Omental fat pad (tissue), 4 donors: ENCODE data around the gene WDR90. TPM values are rescaled to one million over a fixed set of nuclear protein-coding genes. Genes with fewer than 3 reads are reported as not detected.

Experiments
- ATAC-seq: fragments of 150-250 bp; one replicate; pipeline ENCODE4 v1.9.1; 2016; ENCODE audit warnings: mild to moderate bottlenecking, moderate library complexity; ENCODE audit not compliant: low FRiP score
- DNase-seq: peaks from one replicate; pipeline ENCODE4 v3.0.0-alpha.2; 2019; ENCODE audit warnings: low spot score
- total RNA-seq, 4 donors: library from RNA; depleted of rRNA; stranded (reverse); fragments of >200 nt; gene quantifications; one replicate each; pipeline ENCODE4 v1.1.0, GENCODE V29; 2016
- TF ChIP-seq, protein P1 (sequence below), 3 donors: fragments of 450-650 bp; IDR thresholded peaks; one replicate each; pipeline ENCODE4 v1.5.1; 2016 to 2017; ENCODE audit warnings: antibody characterized with exemption in 3 of 3, mild to moderate bottlenecking in 3 of 3, moderate library complexity in 2 of 3

Gene WDR90
- total RNA-seq, 4 donors from 2014 or later = 7.0 to 25.1 (median 21.2) TPM

DNA sequence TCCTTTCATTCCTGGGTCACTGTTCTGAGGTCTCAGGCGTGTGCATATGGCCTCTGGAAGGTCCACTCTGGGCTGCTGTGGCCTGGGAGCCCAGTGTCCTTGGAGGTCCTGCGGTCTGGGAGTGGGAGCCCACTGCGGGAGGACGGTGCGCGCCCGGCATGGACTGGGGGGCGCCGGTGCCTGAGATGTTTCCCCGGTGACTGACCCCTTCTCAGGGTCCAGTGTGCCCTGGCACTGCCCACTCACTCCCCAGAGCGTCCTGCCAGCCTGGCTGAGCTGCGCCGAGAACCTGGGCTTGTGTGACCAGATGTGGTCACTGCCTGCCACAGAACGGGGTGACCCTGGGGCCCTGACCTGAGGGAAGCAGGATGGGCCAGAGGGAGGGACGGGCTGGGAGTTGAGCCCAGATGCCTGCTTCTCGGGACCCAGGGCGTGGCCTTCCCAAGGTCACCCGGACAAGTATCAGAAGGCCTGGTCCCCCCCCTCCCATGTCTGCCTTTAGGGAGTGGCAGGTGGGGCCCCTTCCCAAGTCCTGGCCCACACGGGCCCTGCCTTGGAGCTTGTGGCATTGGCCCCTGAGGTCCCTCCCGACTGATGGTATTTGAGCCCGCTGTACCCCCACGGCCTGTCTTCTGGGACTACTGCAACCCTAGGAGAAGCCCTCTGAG is 25.2 kb downstream of the WDR90 start:
- ATAC-seq (no peak), DNase-seq (no peak)
- TF ChIP-seq, protein P1, sequence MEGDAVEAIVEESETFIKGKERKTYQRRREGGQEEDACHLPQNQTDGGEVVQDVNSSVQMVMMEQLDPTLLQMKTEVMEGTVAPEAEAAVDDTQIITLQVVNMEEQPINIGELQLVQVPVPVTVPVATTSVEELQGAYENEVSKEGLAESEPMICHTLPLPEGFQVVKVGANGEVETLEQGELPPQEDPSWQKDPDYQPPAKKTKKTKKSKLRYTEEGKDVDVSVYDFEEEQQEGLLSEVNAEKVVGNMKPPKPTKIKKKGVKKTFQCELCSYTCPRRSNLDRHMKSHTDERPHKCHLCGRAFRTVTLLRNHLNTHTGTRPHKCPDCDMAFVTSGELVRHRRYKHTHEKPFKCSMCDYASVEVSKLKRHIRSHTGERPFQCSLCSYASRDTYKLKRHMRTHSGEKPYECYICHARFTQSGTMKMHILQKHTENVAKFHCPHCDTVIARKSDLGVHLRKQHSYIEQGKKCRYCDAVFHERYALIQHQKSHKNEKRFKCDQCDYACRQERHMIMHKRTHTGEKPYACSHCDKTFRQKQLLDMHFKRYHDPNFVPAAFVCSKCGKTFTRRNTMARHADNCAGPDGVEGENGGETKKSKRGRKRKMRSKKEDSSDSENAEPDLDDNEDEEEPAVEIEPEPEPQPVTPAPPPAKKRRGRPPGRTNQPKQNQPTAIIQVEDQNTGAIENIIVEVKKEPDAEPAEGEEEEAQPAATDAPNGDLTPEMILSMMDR (IDR thresholded peaks at IDR 0.05) = no peak

DNA sequence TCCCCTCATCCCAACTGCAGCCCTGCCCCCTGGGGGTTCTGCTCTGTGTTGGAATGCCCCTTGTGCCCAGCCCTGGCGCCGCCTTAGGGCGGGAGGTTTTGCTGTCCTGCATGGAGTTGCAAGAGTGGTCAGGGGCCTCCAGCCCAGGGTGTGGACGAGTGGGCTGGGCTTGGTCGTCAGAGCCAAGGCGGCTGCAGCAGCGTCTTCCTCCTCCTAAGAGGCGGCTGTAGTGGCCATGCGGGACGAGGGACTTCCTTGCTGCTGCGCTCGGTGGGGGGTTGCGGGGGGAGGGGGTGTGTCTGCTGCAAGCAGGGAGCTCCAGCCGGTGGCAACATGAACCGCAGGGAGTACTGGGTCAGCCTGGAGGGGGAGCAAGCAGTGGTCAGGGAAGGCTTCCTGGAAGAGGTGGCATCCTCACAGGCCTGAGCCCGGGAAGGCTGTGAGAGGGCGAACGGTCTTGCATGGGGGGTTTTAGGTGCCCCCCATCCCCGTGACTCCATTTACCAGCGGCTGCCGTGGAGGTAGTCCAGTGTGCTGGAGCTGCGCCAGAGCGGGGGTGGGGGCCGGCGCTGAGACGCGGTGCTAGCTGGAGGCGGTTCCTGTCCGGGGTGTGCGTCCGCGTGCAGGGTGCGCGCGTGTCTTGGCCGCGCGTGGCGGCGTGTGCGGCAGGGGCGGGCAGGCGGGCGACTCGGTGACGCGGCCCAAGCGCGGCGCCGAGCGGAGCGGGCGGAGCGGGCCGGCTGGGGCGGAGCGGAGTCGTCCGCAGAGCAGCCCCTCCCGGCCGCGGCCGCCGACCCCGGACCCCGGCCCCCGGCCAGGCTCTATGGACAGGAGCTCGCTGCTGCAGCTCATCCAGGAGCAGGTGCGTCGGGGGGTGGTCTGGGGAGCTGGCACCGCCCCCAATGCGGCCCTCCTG is 26.1 kb downstream of the WDR90 start, which contains the start of gene RHBDL1:
Gene RHBDL1, plus strand, starts transcription at position 704 of the 916 bp plus-strand sequence. Its CDS starts 120 bp downstream, at position 824.
- TF ChIP-seq, protein P1 (IDR thresholded peaks at IDR 0.05) = no peak
- no peak for ATAC-seq
- no peak for DNase-seq

DNA sequence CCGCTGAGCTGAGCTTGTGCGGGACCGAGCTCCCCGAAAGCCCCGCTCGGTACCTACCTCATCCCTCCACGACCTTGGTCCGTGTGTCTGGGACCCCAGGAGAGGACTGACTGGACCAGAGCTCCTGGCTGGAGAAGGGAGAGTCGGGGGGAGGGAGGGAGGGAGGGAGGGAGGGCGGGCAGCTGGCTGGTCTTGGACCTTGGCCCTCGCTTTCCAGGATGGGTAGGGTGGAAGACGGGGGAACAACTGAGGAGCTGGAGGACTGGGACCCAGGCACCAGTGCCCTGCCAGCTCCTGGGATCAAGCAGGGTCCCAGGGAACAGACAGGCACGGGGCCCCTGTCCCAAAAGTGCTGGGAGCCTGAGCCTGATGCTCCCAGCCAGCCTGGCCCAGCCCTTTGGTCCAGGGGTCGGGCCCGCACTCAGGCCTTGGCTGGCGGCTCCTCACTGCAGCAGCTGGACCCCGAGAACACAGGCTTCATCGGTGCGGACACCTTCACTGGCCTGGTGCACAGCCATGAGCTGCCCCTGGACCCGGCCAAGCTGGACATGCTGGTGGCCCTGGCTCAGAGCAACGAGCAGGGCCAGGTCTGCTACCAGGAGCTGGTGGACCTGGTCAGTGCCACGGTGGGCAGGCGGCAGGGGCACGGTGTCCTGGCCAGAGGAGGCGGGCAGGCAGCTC is 26.9 kb downstream of the WDR90 start:
- DNase-seq (no peak), ATAC-seq (no peak)
- TF ChIP-seq, protein P1 (IDR thresholded peaks at IDR 0.05) = no peak

DNA sequence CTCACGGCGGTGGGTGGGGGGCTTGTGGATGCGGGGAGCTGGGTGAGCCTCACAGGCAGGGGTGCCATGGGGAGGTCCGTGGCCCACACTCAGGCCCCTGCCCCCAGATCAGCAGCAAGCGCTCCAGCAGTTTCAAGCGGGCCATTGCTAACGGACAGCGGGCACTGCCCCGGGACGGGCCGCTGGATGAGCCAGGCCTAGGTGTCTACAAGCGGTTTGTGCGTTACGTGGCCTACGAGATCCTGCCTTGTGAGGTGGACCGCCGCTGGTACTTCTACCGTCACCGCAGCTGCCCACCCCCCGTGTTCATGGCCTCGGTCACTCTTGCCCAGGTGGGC is 27.4 kb downstream of the WDR90 start:
- no peak for DNase-seq
- no peak for ATAC-seq
- TF ChIP-seq, protein P1 (IDR thresholded peaks at IDR 0.05) = no peak

DNA sequence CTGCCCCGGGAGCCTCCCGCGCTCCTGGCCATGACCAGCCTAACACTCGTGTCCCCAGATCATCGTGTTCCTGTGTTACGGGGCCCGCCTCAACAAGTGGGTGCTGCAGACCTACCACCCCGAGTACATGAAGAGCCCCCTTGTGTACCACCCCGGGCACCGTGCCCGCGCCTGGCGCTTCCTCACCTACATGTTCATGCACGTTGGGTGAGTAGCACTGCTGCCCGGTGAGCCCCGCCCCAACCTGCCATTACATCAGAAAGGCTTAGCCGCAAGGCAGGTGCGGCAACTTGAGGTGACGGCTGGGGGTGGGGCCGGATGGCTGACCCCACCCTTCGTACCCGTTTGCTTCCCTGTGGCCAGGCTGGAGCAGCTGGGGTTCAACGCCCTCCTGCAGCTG is 27.7 kb downstream of the WDR90 start:
- TF ChIP-seq, protein P1 (IDR thresholded peaks at IDR 0.05) = no peak

DNA sequence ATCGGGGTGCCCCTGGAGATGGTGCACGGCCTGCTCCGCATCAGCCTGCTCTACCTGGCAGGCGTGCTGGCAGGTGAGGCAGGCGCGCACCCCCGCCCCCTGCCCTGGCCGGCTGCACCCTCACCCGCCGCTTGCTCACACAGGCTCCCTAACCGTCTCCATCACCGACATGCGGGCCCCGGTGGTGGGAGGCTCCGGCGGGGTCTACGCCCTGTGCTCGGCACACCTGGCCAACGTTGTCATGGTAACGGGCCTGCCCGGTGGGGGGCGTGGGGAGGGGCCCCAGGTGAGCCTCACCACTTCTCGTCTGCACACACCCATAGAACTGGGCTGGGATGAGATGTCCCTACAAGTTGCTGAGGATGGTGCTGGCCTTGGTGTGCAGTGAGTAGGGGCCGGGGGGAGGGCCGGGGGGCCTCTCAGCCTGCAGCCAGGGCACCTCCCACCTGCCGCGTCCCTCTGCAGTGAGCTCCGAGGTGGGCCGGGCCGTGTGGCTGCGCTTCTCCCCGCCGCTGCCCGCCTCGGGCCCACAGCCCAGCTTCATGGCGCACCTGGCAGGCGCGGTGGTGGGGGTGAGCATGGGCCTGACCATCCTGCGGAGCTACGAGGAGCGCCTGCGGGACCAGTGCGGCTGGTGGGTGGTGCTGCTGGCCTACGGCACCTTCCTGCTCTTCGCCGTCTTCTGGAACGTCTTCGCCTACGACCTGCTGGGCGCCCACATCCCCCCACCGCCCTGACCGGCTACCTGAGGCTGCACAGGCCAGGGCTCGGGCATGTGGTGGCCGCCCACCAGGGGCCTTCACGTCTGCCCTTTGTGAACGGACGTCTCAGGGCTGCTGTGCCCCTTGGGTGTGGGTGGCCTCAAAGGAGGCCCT is 28.4 kb downstream of the WDR90 start:
- no peak for DNase-seq
- ATAC-seq = no peak
- TF ChIP-seq, protein P1 (IDR thresholded peaks at IDR 0.05) = no peak

More for the DNA sequence above, 27.7 kb downstream of the WDR90 start:
- DNase-seq (no peak), ATAC-seq (no peak)
